ENCODE measurements around the gene PAM16.

Gene PAM16

DNA sequence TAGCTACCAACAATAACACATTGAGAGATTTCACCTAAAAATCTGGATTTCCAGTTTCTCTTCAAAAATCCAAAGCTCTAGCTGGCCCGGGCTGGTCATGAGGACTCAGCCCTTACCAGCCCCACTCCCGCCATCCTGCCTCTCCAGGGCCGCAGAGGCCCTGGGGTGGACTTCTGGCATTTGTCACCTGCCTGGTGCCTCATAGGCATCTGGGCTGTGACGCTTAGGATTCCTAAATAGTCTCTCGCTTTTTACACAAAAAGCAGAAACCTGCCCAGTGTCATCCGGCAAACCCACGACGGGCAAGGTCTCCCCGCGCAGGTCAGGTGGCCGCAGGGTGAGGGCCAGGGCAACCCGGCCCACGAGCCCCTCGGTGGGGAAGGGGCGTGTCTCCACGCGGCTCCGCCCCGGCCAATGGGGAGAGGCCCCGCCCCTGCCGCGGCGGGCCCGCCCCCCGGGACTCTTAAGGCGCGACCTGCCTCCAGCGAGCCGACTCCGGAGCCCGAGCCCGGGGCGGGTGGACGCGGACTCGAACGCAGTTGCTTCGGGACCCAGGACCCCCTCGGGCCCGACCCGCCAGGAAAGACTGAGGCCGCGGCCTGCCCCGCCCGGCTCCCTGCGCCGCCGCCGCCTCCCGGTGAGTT, 20.4 kb upstream of the PAM16 start, which contains the start of gene VASN:
Gene VASN (plus strand): TSS at position 492 of the 644 bp plus-strand sequence. CDS start 9,030 bp downstream, outside the sequence.
- DNase-seq (ENCODE audit: low read depth in 2 of 2): peak; percentile 49 to 57

DNA sequence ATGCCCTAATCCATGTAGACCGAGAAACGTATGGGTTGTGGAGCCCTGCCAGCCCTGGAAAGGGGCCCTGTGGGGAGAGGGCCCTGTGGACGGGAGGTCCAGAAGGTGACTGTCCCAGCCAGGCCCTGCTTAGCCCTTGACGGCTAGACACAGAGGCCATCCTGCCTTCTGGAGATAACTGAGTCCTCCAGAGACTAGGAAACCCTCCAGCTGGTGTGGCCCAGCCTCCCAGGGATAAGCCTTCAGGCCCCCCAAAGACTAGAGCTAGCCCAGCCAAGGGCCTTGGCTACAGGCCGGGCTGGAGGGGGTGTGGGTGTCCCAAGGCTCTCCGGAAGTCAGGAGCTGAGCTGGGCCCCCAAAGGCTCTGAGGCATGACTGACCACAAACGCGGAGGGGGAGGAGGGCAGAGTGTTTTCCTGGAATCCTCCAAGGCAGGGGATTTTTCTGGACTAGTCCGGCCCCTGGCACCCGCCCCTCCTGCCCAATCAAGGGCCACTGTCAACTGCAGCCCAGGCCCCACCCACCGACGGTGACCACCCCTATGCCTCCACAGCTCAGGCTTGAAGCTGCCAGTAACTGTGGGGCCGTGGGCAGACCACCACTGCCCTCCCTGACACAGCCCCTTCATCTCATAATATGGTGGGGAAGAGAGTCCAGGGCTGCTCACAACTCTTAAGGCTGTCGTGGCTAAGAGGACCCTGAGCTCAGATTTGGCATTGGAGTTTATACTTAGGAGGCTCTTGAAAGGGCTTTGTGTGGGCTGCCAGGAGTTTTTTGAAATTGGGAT, 19.6 kb upstream of the PAM16 start:
- DNase-seq (ENCODE audit: low read depth in 2 of 2): no peak

DNA sequence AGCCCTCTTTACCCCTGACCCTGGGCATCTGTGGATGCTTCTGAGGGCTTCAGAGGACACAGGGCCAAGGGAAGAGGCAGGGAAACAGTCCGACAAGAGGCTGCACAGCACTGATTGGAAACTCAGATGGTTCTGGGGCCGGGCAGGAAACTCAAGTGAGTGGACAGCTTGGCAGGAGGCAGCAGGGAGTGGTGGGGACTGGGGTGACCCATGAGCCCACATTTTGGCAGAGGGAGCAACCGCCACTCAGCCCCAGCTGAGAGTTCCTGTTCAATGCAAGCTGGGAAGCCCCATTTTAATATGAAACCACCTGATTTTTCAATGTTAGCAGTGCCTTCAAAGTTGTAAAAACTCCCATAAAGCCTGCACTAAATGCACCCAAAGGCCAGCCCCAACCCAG, 19.0 kb upstream of the PAM16 start:
- no peak for DNase-seq (ENCODE audit: low read depth in 2 of 2)

DNA sequence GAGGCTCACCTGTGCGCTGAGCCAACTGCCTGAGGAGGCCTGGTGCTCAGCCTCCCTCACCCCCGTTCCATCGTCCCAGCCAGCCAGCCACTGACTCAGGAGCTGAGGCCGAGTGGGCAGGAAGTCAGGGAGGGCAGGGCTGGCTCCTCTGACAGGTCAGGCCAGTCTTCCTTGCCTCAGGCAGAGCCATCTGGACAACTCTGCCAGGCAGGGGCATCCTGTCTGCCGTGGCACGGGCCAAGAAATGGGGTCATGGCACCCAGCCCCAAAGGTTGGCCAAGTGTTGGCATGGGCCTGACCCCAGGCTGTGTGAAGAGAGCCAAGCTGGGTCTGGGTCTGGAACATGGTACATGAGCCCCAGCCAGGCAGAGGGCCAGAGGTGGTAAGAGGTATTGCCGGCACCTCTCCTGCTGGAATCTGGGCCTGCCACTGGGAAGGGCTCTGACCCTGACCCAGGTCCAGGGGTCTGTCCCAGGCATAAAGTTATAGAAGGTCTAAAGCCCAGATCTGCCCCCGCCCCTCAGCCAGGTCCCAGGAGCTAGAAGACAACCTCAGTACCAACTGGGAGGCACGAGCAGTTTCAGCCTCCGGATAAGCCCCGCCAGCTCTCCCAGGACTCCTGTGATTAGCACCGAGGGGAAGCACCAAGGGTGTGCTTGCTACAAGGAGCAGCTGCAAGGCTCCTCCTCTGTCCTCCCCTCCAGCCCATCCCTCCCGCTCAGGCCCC, 18.0 kb upstream of the PAM16 start:
- DNase-seq (ENCODE audit: low read depth in 2 of 2): no peak

DNA sequence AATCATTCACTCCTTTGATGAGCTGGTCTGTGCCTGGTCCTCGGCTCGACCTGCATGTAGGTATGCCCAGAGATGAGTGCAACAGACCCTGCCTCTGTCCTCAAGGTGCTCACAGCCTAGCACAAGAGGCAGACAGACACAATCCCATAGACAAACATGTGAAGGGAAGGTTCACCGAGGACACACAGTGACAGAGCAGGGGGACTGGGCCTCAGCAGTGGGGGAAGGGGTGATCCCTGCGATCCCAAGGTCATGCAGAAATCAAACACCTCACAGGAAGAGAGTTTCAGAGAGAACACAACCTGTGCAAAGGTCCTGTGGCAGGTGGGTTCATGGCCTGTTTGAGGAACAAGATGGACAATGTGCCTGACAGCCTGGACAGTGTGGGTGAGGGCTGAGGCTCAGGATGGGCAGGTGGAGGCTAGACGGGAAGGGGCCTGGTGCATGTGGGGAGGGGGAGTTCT, 16.3 kb upstream of the PAM16 start:
- DNase-seq (ENCODE audit: low read depth in 2 of 2): no peak

DNA sequence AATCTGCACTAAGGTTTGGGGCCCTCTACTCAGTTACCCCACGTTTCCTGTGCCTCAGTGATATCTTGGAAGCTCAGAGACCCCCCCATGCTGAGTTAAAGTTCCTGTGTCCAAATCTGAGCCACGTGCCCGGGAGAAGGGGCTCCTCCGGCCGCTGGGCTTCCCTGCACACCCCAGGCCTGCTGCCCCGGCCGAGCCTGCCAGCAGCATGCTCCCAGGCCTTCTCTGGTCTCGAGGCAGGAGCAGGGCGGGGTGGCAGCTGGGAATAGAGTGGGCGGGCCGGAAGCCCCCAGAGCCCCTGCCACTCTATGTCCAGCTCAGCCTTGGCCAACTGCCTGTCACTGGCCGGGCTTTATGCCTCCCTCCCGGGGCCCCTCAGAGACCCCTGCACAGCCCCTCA, 14.9 kb upstream of the PAM16 start:
- DNase-seq (ENCODE audit: low read depth in 2 of 2): no peak

DNA sequence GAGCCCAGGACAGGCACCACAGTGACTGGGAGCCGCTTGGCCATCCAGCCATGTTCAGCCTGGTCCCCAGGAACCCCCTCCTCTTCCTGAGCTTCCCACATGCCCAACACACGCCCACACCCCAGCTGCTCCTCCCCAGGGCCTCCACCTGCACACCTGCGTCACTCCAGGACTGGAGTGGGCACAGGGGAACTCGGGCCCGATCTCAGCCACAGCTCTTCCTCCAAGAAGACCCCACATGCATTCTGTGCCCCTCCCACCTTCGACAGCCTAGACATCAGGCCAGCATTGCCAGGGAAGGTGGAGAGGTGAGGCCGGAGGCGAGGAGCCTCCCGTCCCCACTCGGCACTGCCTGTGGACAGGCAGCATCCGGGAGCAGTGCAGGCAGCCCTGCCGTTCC, 14.5 kb upstream of the PAM16 start:
- DNase-seq (ENCODE audit: low read depth in 2 of 2): no peak

DNA sequence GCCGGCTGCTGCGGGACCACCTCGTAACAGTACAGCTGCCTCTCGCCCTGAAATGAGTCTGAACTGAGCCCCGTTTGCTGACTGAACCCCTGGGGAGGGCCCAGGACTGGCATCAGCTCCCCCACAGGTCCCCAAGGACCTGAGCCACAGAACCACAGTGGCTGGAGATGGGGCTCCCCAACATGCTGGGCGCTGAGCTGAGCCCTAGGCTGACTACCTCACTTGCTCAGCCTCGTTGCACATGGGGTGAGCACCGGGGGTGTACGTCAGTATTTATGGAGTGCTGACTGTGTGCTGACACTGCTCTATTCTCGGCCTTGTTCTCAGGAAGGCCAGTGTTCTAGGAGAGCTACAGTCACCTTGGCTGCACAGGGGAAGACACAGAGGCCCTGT, 13.9 kb upstream of the PAM16 start:
- no peak for DNase-seq (ENCODE audit: low read depth in 2 of 2)

DNA sequence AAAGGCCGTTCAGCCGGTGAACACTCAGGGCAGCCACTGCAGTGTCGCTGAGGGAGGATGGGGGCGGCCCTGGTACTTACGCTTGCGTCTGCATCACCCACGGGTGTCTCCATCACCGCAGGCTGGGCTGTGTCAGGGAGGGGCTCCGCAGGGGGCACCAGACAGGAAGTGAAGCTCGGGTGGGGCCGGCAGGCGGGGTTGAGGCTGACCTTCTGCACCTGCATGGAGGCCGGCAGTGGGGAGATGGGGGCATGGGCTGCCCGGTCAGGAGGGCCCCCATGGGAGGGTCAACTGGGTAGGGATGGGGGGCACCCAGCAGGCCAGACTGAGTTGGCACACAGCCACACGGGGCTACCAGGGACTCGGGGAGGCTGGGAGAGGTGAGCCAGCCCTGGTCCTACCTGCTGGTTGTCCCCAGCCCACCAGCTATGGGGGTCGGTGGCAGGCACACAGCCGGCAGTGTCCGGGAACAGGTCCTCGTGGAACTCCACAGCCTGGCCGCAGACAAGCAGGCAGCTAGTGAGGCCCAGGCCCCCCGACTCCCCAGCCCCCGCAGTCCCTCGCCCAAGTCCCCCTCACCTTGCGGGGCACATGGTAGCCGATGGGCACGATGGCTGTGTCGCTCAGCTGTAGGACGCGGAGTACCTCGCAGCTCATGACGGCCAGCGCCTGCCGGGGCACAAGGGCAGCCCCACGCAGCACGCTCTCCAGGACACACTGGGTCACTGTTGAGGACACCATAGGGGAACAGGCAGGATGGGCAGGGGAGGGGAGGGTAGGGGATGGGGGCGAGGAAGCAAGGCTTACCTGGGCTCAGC, 13.3 kb upstream of the PAM16 start:
- DNase-seq (ENCODE audit: low read depth in 2 of 2): no peak

DNA sequence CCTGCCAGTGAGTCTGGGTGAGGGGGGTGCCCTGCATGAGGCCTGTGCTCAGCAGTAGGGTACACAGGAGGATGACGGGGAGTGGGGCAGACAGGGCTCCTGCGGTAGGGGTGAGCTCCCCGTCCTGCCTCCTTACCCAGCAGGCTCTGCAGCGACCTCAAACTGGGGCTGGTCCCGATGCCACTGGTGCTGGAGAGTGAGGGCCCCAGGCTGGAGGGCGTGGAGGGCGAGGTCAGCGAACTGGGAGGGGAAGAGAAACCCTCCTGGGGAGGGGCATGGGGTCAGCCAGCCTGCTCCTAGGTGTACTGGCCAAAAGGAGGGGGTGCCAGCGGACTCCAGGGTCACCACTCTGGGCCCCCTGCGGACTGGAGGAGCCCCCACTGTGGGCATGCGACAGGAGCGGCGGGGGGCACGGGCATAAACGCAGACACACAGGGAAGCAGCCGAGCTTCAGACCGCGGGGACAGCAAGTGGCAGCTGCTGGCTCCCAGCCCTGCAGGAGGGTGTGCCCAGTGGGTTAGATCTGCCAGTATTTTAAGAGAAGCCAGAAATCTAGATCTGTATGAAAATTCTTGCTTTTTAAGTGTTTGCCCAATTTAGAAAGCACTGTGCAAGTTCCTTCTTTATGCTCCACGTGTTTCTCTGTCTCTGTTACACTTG, 11.5 kb upstream of the PAM16 start:
- no peak for DNase-seq (ENCODE audit: low read depth in 2 of 2)

DNA sequence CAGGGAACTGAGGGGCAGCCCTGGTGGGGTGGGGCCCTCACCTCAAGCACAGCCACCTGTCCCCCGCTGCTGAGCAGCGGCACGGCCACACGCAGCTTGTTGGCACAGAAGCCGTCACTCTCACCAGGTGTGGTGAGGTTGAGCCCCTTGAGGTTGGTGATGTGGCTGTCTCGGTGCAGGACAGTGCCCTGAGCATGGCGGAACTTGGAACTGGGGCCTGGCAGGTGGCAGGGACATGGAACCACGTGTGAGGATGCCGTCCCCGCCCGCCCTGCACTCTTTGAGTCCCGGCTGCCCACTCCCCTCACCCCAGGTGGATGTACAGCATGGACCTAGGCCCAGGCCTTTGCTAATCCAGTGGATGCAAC, 10.8 kb upstream of the PAM16 start:
- no peak for DNase-seq (ENCODE audit: low read depth in 2 of 2)

DNA sequence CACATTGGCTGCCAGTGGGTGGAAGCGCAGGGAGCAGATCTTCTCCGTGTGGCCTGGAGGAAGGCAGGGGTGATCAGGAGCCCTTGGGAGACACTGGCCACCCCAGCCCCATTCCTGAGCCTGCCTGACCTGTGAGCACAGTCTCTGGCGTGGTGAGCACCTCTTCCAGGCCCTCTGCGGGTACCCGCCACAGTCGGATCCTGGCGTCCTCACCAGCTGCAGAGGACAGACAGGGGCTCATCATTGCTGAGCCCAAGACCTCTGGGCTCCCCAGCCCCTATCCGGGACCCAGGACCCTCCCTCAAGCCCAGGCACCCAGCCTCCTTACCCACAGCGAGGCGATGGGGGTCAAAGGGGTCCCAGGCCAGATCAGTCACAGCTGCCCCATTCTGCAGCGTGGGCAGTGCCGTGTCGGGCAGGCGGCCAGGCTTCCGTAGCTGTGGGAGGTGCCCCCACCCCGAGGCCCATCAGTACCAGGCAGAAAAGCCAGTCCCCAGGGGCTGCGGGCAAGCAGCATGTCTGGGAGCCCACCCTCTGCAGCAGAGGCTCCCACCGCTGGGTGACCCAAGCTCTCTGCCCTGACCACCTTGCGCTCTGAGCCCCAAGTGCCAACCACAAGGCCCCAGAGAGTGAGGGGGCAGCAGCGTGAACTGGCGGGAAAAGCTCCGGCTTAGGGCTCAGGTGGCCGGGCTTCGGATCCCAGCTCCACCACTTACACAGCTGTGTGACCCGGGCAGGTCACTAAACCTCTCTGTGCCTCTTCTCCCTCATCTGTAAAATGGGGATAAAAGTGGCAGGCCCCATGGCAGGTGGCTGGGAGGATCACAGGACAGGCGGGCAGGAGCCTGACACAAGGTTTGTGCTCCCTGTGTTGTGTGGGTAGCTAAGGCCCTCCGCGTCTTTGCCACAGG, 10.2 kb upstream of the PAM16 start:
- no peak for DNase-seq (ENCODE audit: low read depth in 2 of 2)

DNA sequence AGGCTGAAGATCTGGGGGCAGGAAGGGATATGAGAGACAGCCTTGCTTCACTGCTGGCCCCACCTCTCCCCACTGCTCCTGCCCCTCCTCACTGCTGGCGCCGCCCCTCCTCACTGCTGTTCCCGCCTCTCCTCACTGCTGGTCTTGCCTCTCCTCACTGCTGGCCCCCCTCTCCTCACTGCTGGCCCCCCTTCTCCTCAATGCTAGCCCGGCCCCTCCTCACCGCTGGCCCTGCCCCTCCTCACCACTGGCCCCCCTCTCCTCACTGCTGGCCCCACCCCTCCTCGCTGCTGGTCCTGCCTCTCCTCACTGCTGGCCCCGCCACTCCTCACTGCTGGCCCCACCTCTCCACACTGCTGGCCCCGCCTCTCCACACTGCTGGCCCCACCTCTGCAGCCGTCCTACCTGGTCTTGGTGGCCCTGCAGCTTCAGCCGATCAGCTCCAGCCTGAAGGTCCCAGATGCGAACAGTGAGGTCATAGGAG, 9.5 kb upstream of the PAM16 start:
- DNase-seq (ENCODE audit: low read depth in 2 of 2): no peak

DNA sequence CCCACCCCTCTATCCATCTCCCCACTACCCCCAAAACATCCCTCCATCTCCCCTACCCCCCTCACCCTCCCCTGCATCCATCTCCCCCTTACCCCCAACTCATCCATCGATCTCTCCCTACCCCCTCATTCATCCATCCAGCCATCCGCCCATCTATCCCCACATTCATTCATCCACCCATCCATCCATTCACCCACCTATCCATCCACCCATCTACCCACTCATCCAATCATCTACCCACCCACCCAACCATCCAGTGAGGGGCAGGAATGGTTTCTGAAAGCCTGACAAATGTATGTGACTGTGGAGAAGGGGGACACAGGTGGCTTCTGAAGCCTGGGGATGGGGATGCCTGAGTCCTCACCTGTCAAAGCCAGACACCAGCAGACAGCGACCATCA, 8.8 kb upstream of the PAM16 start:
- DNase-seq (ENCODE audit: low read depth in 2 of 2): no peak

DNA sequence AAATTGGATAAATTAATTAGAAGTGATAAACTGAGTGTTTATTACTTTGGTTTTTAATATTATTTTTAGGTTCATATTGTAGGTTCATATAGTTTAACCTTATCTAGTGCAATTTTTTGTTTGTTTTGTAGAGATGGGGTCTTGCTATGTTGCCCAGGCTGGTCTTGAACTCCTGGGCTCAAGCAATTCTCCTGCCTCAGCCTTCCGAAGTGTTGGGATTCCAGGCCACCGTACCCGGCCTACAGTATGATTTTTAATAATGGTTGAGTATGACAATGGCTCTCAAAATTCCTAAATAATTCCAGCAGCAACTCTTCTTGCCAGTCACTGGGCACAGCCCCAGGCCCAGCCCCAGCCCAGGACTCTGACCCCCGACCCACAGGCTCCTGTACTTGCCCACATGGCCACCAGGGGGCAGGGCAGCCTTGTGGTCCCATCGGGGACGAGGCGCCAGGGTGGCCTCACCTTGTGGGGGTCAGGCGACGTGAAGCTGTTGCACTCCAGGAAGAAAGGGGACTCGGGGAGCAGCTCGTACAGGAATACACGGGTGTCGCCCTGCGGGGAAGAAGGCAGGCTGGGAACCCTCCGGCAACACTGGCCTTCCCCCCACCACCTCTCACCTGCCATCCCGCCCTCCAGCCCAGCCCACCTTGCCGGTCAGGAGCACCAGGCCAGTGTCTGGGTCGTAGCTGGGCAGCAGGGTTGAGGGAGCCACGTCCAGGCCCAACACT, 7.9 kb upstream of the PAM16 start:
- peak; percentile 55 to 60 for DNase-seq (ENCODE audit: low read depth in 2 of 2)

DNA sequence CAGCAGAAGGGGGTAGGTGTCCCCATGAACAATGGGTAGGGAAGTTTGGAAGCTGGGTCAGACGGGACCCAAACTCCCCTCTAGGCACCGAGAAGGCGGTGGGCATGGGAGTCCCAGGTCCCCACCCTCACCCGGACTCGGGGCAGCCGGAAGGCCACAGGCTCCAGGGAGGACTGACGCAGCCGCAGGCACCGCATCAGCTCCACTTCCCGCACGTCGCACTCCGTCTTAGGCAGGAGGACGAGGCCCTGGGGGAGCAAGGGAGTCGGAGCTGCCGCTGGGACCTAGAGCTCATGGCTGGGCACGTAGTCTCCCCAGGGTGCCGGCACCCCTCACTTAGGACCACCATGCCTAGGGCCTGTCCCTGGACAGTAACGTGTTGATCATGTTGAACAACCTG, 7.1 kb upstream of the PAM16 start:
- no peak for DNase-seq (ENCODE audit: low read depth in 2 of 2)

DNA sequence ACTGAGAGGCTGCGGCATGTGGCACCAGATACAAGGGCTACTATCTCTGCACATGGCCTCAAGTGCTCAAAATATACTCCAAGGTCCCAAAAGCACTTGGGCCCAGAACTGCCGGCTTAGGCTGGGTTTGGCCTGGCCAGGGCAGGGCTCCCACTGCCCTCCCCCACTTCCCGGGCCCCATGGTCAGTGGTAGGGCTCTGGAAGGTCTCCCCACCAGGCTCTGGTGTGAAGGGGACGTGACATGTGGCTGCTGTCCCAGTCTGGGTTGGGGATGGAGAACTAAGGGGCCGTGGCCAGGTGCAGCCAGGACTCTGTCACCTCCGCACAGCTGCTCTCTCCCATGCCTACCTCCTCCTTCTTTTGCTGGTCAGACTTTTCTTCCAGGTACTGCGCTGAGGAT, 5.7 kb upstream of the PAM16 start:
- DNase-seq (ENCODE audit: low read depth in 2 of 2): no peak

DNA sequence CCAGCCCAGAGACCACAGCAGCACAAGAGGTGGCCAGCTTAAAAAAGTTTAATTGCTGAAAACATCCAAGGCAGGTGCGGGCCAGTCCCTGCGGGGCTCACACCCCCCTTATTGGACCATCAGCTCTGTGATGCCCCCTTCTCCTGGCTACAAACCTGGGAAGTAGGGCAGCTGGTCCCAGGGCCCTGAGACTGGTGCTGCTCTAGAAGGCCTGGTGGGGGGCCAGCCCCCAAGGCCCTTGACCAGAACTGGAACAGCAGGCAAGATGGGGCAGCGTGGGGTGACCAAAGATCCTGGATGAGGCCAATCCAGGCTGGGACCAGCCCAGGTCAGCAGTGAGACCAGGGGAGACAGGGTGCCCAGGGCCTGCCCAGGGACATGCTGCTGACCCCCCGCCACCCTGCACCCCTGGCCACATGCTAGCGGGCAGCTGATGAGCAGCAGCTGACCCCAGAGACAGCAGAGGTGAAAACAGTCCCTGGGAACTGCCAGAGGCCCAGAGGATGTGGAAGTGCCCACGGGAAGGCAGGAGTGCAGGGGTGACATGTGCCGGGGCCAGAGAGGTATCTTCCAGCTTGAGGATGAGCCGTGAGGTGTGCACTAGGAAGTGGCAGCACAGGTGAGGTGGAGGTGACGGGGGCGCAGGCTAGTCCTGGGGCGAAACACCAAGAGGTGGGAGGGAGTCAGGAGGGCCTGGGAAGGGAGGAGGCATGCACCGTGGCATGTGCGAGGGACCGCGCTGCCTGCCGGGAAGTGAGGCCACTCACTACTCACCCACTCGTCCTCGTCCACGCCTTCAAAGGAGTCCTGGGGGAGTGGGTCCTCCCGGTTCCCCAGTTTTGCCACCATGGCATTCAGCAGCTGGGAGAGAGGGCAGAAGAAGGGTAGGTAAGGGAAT, 3.6 kb upstream of the PAM16 start:
- DNase-seq (ENCODE audit: low read depth in 2 of 2): no peak
